ENCODE results near the gene RGMA.

Gene RGMA

DNA sequence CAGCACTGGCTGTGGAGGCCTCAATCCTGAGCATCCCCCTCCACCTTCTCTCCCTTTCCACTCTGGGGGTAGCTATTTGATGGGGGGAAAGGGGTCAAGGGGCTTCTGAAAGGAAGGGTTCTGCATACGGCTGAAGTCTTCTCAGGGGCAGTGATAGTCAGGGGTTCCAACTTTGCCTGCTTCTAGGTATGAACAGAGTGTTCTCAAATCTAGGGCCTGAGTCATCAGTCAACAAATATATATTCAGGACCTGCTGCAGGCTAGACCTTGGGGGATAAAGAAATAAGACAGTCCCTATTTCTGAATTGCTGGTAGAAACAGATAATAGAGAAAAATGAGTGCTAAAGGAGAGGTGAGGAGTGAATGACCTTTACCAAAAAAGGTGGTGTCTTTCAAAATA, 12.8 kb downstream of the RGMA start:
- no peak for DNase-seq (ENCODE audit: low read depth in 2 of 2)
- no peak overlapping the region for H3K4me3 ChIP-seq (replicated peaks in 1 of 2; ENCODE audit: low read depth in 2 of 2, low read length in 2 of 2)
- TF ChIP-seq, protein P1, sequence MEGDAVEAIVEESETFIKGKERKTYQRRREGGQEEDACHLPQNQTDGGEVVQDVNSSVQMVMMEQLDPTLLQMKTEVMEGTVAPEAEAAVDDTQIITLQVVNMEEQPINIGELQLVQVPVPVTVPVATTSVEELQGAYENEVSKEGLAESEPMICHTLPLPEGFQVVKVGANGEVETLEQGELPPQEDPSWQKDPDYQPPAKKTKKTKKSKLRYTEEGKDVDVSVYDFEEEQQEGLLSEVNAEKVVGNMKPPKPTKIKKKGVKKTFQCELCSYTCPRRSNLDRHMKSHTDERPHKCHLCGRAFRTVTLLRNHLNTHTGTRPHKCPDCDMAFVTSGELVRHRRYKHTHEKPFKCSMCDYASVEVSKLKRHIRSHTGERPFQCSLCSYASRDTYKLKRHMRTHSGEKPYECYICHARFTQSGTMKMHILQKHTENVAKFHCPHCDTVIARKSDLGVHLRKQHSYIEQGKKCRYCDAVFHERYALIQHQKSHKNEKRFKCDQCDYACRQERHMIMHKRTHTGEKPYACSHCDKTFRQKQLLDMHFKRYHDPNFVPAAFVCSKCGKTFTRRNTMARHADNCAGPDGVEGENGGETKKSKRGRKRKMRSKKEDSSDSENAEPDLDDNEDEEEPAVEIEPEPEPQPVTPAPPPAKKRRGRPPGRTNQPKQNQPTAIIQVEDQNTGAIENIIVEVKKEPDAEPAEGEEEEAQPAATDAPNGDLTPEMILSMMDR (IDR thresholded peaks at IDR 0.05; ENCODE audit: low read depth, low read length): no peak

DNA sequence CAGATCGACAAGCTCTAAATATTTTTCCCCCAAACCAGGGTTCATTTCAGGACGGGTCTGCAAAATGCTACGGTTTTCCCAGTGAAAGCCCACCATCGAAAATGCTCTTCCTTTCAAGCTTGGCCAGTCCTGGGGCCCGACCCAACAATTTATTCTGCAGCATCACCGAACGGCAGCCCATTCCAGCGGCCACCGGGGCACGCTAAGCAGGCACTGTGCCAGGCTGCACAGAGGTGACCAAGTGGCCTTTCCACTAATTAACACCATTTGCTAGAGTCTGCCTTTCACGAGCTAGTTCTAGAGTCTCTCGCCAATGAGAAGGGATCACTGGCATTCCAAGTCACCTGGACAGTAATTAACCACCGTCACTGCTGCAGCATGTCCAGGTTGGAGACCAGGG, 14.4 kb downstream of the RGMA start:
- DNase-seq (ENCODE audit: low read depth in 2 of 2): no peak
- H3K4me3 ChIP-seq (replicated peaks in 1 of 2; ENCODE audit: low read depth in 2 of 2, low read length in 2 of 2): no peak overlapping the region
- TF ChIP-seq, protein P1 (IDR thresholded peaks at IDR 0.05; ENCODE audit: low read depth, low read length): no peak

DNA sequence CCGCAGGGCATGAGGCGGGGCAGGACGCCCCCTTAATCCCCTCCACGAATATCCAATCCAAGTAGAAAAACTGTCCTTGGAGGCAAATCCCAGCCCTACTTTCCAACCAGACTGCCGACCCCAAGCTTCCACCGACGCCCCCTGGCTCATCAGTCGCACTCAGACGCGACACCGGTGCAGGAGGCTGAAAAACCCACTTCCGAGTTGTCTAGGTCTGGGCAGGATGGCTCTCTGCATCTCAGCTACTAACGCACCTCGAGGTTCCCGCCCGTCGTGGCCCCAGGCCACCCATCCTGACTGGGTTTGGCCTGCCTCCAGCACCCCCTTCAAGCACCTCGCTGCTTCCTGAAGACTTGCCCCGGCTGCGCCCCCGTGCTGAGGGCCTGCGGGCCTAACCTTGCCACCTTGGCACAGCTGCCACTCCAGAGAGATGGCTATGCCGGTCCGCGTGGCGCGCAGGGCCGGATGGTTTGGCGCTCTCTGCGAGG, 15.5 kb downstream of the RGMA start:
- TF ChIP-seq, protein P1 (IDR thresholded peaks at IDR 0.05; ENCODE audit: low read depth, low read length): no peak
- peak overlapping the region in 1 of 2 donors; percentile 34 for H3K4me3 ChIP-seq (replicated peaks in 1 of 2; ENCODE audit: low read depth in 2 of 2, low read length in 2 of 2)
- DNase-seq (ENCODE audit: low read depth in 2 of 2): peak in 1 of 2 donors; percentile 7

DNA sequence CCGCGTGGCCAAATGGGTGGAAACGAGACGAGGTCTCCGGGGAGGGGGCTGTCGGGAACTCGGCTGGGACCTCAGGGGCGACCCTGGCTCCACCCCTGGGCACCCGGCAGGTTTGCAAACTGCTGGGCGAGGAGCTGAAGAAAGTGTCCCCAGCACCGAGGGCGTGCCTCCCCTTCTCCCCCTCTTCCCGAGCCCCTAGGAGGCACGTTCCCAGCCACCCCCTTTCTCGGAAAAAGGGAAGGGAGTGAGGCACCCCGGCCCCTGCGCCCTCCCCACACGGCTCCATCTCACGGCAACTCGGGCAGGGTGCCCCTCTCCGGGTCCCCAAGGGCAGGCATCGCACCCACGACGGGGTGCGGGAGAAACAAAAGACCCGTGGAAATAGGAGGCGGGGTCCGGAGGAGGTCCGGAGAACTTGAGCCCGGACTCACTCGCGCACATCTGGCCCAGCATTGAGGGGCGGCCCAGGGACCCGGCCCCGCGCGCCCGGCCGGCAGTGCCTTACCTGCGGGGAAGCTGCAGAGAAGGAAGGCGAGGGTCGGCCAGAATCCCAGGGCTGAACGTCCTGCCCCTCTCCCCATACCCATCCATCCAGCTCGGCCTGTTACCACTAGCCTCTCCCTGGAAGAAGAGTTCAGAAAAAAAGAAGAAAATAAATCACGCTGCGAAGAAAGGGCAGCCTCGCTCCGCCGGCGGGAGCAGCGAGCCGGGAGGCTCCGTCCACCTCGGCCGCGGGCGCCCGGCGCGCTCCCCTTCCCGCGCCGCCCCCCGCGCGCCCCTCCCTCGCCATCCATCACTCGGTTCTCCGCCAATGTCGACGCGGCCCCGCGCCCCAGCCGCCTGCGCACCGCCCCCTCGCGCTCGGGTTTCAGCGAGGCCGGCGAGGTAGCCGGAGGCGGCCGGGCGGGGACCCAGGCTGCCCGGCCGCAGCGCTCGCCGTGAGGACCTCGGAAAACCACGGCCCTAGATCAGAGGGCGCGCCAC, 16.3 kb downstream of the RGMA start:
- TF ChIP-seq, protein P1 (IDR thresholded peaks at IDR 0.05; ENCODE audit: low read depth, low read length): no peak
- peak overlapping the region; percentile 54 to 92 for H3K4me3 ChIP-seq (replicated peaks in 1 of 2; ENCODE audit: low read depth in 2 of 2, low read length in 2 of 2)
- DNase-seq (ENCODE audit: low read depth in 2 of 2): peak; percentile 42 to 81

DNA sequence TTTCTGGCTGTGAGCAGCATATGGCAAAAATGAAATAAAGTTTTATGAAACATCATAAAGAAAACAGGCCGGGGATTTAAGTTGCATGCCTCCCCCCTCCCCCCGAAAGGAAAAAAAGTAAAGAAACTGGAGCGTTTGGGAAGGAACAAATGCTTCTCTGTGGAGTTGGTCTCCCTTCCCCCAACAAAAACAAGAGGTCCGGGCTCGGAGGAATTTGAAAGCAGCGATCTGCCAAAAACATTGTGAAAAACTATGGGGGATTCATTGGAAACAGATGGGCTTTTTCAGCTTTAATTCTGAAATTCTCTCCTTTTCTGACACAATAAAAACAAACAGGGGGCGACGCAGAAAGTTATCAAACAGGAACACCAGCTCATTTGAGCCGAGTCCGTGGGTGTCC, 17.0 kb downstream of the RGMA start:
- peak overlapping the region; percentile 54 to 92 for H3K4me3 ChIP-seq (replicated peaks in 1 of 2; ENCODE audit: low read depth in 2 of 2, low read length in 2 of 2)
- DNase-seq (ENCODE audit: low read depth in 2 of 2): peak; percentile 50 to 70
- TF ChIP-seq, protein P1 (IDR thresholded peaks at IDR 0.05; ENCODE audit: low read depth, low read length): no peak

DNA sequence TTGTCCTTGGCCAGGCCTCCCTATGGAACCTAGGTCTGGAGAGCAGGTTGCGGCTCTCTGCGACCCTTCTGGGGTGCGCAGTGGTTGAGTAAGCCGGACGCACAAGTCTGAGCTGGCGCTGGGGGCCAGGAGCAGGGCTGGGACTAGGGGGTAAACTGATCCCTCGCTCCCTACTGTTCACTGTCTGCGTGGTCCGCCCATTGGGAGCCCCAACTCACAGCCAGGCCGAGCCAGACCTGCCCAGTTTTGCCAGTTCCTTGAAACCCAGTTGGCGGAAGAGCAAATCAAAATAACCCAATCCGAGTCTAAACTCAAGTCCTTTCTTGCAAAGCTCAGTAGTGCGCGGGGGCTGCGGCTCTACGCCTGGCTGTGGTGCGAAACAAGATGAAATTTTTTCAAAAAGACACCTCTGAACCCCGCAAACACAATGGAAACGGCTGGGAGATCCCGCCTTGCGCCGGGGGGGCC, 17.5 kb downstream of the RGMA start:
- peak; percentile 22 to 62 for DNase-seq (ENCODE audit: low read depth in 2 of 2)
- TF ChIP-seq, protein P1 (IDR thresholded peaks at IDR 0.05; ENCODE audit: low read depth, low read length): no peak
- peak overlapping the region; percentile 54 to 92 for H3K4me3 ChIP-seq (replicated peaks in 1 of 2; ENCODE audit: low read depth in 2 of 2, low read length in 2 of 2)

All from cardiac fibroblast (primary cell).